Neuron (in vitro differentiated cells): ENCODE data around the gene GPS1.

Source experiments
- H2AFZ ChIP-seq: one replicate; pipeline ENCODE4 v1.6.1; 2013; ENCODE audit warnings: low read depth, mild to moderate bottlenecking, inconsistent platforms, low read length, moderate library complexity
- H3K27me3 ChIP-seq: one replicate; pipeline ENCODE4 v1.6.1; 2013; ENCODE audit warnings: low read length; ENCODE audit not compliant: insufficient read depth
- H3K36me3 ChIP-seq: one replicate; pipeline ENCODE4 v1.6.1; 2013; ENCODE audit warnings: low read length; ENCODE audit not compliant: insufficient read depth
- H3K4me1 ChIP-seq: one replicate; pipeline ENCODE4 v1.6.1; 2013; ENCODE audit warnings: low read length; ENCODE audit not compliant: insufficient read depth
- H3K4me3 ChIP-seq: 2 replicates; pipeline ENCODE4 v1.5.1; 2013; ENCODE audit warnings: mild to moderate bottlenecking, low read length, moderate library complexity
- H3K9me3 ChIP-seq: one replicate; pipeline ENCODE4 v1.6.1; 2013; ENCODE audit warnings: low read length

GPS1 gene

GRCh38 chr17:82086941-82087906, 35.5 kb downstream of the GPS1 start:
- Histone ChIP-seq H3K36me3 (peaks cover 98% of the 10 kb centered on the region), H2AFZ (no peak overlapping the region), H3K9me3 (no peaks in the 10 kb centered on the region), H3K27me3 (no peaks in the 10 kb centered on the region), H3K4me3 (no peak overlapping the region), H3K4me1 (no peaks in the 10 kb centered on the region)

DNA sequence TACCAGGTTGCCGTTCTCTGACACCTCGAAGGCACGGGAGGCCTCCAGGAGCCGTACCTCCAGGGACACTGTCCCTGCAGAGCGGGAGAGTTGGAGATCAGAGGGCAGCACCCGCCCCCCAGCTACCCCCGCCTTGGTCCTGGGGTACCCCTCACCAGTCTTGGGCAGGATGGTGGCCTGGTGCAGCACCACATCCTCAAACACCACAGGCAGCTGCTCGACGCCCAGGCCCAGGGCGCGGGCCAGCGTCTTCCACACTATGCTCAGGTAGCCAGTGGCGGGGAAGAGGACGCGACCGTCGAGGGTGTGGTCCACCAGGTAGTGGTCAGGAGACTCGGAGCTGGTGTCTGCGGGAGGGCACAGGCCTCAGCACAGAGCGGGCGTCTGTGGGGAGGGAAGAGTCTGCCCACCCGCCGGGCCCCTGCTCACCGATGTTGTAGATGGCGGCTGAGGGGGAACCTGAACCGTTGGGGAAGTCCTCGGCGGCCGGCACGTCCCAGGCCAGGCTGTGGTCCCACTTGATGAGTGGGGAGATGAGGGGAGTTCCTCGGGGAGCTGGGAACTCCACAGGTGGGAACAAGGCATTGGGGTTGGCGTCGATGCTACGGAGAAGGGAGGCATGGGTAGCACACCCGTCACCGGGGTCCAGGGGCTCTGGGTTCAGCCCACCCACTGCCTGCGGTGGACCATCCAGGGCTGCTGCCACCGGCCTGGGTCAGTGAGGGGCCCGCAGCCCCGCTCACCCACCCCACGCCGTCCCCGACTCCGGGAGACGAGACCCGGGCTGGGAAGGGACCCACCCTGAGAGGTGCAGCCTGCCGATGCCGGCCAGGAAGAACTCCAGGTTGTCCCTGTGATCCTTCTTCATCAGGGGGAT, 36.5 kb downstream of the GPS1 start:
- H2AFZ ChIP-seq: no peak overlapping the region
- H3K9me3 ChIP-seq: no peaks in the 10 kb centered on the region
- H3K36me3 ChIP-seq: peaks cover 93% of the 10 kb centered on the region
- H3K4me3 ChIP-seq: no peak overlapping the region
- H3K27me3 ChIP-seq: no peaks in the 10 kb centered on the region
- H3K4me1 ChIP-seq: no peaks in the 10 kb centered on the region

DNA sequence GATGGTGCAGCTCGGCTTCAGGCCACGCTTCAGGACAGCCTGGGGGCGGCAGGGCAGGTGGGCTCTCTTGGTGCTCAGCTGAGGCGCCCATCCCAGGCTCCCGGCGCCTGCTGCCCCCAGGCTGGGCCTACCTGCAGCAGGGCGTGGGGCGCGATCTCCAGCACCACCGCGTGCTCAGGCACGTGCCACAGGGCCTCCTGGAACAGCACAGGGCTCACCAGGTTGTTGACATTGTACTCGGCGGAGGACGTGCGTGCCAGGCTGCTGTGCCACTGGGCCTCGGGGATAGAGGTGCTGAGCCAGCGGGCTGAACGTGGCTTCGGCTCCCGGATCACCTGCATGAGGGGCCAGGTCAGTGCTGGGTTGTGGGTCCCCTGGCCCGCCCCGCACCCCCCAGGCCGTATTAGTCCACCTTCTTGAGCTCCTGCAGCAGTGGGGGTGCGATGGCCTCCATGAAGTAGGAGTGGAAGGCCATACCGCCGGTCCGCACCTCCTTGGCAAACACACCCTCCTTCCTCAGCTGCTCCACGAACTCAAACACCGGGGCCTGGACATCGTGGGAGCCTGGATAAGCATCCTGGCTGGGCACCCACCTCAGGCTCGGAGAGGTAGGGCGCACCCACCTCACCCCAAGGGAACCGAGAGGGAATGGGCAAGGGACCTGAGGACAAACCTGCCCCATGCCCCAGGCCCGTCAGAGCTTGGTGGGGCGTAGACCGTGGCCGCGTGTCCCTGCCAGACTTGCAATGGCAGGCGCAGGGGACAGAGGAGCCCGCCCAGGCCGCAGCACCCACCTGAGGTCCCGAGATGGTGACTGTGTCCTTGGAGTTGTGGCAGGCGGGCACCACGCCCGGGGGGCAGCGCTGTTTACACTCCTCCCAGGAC, 37.4 kb downstream of the GPS1 start:
- H2AFZ ChIP-seq: no peak overlapping the region
- no peak overlapping the region for H3K4me3 ChIP-seq
- H3K9me3 ChIP-seq: no peaks in the 10 kb centered on the region
- no peaks in the 10 kb centered on the region for H3K27me3 ChIP-seq
- H3K4me1 ChIP-seq: no peaks in the 10 kb centered on the region
- H3K36me3 ChIP-seq: peaks cover 93% of the 10 kb centered on the region

DNA sequence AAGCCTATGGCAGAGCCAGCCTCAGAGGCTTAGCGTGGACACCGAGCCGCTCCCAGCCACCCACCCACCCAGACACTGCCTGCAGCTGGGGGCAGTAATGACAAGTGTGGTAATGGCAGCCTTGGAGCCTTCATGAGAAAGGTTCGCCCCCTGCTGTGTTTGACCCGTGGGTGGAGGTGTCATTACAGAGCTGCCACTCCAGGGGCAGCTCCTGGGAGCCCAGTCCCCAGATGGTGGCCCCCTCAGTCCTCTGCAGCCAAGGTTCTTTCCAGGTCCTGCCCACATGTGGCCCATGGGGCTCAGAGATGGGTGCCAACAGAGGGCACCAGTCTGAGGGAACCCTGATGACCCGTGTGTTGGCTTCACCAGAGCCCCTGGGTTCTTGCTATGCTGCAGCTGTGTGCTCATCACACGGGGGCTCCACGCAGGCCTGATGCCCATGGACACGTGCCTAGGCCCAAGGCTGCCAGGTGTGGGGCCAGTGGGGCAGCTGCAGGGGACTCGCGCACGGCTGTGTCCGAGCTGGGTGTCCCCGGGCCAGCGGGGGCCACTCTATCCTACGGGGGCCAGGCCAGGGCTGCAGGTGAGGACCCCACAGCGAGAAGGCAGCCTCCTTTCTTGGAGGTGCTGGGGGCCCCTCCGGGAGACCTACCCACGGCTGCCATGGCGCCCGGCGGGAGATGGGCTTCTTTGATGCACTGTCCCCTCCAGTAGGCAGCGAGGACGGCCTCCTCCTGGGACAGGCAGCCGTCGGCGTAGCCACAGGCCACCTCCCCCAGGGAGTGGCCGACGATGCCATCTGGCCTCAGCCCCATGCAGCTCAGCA, 38.2 kb downstream of the GPS1 start:
- H3K9me3 ChIP-seq: no peaks in the 10 kb centered on the region
- H3K4me3 ChIP-seq: no peak overlapping the region
- H3K27me3 ChIP-seq: no peaks in the 10 kb centered on the region
- no peak overlapping the region for H2AFZ ChIP-seq
- no peaks in the 10 kb centered on the region for H3K4me1 ChIP-seq
- peaks cover 88% of the 10 kb centered on the region for H3K36me3 ChIP-seq

GRCh38 chr17:82090549-82091263, 39.0 kb downstream of the GPS1 start:
- H3K36me3 ChIP-seq: peaks cover 88% of the 10 kb centered on the region
- H3K4me1 ChIP-seq: no peaks in the 10 kb centered on the region
- H3K27me3 ChIP-seq: no peaks in the 10 kb centered on the region
- no peaks in the 10 kb centered on the region for H3K9me3 ChIP-seq
- H3K4me3 ChIP-seq: no peak overlapping the region
- no peak overlapping the region for H2AFZ ChIP-seq

DNA sequence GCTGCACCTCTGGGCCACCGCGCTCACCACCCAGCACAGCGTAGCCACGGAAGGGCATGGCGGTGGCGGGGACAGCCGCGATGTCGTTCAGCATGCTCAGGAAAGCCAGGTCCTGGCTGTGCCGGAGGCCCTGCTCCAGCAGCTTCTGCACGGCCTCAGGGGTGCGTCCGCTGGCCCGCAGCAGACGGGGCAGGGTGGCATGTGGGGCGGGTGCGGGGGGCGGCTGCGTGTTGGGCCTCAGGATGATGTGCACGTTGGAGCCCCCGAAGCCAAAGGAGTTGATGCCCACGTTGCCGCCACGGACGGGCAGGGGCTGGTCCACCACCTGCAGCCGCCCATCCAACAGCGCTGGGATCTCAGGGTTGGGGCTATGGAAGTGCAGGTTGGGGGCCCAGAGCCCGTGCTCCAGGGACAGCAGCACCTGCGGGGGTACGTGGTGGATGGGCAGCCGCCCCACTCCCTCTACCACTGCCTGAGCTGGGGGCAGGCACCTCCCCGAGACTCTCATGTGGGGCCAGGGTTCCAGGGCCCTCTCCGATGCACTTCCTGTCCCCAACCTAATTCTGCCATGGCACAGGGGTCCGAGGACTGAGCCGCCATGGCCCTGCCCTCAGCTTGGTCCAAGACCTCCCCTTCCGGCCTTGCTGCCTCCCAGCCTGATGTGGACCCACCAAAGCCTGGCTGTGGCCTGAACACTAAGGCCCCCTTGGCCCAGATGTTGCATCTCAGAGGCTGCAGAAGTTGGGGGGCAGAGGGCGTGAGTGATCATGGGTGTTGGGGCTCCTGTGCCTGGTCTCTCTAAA, 39.8 kb downstream of the GPS1 start:
- Histone ChIP-seq H3K9me3 (no peaks in the 10 kb centered on the region), H3K36me3 (peaks cover 88% of the 10 kb centered on the region), H3K4me3 (no peak overlapping the region), H3K27me3 (no peaks in the 10 kb centered on the region), H2AFZ (no peak overlapping the region), H3K4me1 (peaks cover 4% of the 10 kb centered on the region)

DNA sequence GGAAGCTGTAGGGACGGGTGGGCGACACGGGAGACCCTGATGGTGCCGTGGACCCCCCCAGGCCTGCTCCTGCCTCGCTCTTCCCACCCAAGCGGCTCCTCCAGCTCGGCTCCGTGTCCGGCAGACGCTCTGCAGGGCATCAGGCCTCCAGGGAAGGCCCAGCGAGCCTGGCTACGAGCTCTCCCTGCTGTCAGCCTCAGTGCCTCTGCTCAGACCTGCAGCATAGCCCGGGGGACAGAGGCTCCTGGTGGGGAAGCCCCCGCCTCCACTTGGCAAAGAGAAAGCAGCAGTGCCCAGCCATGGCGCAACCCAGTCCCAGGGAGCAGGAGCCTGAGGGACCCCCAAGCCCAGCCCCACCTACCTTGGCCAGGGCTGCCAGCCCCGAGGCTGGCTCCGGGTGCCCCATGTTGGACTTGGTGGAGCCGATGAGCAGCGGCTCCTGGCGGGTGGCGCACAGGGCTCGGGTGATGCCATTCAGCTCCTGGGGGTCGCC, 40.4 kb downstream of the GPS1 start:
- H3K4me3 ChIP-seq: no peak overlapping the region
- H3K27me3 ChIP-seq: no peaks in the 10 kb centered on the region
- peaks cover 81% of the 10 kb centered on the region for H3K36me3 ChIP-seq
- no peak overlapping the region for H2AFZ ChIP-seq
- no peaks in the 10 kb centered on the region for H3K9me3 ChIP-seq
- H3K4me1 ChIP-seq: peaks cover 10% of the 10 kb centered on the region

GRCh38 chr17:82092628-82092994, 40.9 kb downstream of the GPS1 start:
- Histone ChIP-seq H3K4me3 (no peak overlapping the region), H3K36me3 (peaks cover 77% of the 10 kb centered on the region), H2AFZ (no peak overlapping the region), H3K9me3 (no peaks in the 10 kb centered on the region), H3K27me3 (no peaks in the 10 kb centered on the region), H3K4me1 (peaks cover 11% of the 10 kb centered on the region)

- Histone ChIP-seq H3K9me3 (no peaks in the 10 kb centered on the region), H3K4me1 (peaks cover 11% of the 10 kb centered on the region), H2AFZ (no peak overlapping the region), H3K36me3 (peaks cover 71% of the 10 kb centered on the region), H3K27me3 (no peaks in the 10 kb centered on the region), H3K4me3 (no peak overlapping the region)
Observed at GRCh38 chr17:82092995-82093751, 41.5 kb downstream of the GPS1 start.

DNA sequence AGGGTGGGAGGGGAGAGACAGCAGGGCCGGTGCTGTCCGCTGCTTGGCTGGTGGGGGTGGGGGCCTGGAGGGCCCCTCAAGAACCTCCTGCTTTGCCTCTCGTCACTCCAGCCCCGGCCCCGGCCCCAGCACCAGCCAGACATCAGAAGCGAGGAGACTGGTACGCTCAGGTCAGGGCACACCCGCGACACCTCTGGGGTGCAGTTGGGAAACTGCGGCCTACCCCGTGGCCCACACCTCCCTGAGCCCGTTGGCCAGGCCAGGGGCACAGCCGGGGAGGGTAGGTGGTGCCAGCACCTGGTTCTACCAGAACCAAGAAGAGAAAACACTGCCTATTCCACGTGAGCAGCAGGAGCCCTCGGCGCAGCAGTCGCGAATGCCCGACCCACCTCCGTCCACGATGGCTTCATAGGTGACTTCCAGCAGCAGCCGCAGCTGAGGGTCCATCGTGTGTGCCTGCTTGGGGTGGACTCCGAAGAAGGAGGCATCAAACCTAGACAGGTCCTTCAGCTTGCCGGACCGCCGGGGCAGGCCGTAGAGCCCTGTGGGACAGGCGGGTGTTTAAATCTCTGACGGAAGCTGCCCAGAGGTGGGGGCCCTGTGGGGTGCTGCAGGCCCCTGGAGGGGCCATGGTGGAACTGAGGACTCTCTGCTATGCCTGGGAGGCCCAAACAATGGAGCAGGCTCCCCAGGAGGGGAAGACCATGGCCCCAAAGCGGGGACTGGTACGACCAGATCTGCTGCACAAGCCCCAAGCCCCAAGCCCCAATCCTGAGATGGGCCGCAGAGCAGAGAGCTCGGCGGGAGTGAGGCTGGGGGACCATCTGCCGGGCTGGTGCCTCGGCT, 43.5 kb downstream of the GPS1 start:
- H3K36me3 ChIP-seq: peaks cover 51% of the 10 kb centered on the region

More for the DNA sequence above, 43.5 kb downstream of the GPS1 start:
- H3K4me1 ChIP-seq: peaks cover 19% of the 10 kb centered on the region
- no peak overlapping the region for H3K4me3 ChIP-seq
- H2AFZ ChIP-seq: no peak overlapping the region
- H3K27me3 ChIP-seq: no peaks in the 10 kb centered on the region
- H3K9me3 ChIP-seq: peaks cover under 1% of the 10 kb centered on the region
